Subcutaneous adipose tissue (tissue), 4 donors: ENCODE measurements around the gene CLUH. TPM values are rescaled to one million over a fixed set of nuclear protein-coding genes. Genes with fewer than 3 reads are reported as not detected.

Experiments
- total RNA-seq, 4 donors: library from RNA; depleted of rRNA; stranded (reverse); fragments of >200 nt; gene quantifications; one replicate each; pipeline ENCODE4 v1.1.0, GENCODE V29; 2016
- TF ChIP-seq, protein P1 (sequence below): fragments of 450-650 bp; IDR thresholded peaks from one replicate; pipeline ENCODE4 v1.5.1; 2016; ENCODE audit warnings: low read depth, mild to moderate bottlenecking, control low read depth, antibody characterized with exemption, moderate library complexity

The CLUH gene
- total RNA-seq, 4 donors from 2014 or later, result 34.7 to 112 (median 39.4) TPM

DNA sequence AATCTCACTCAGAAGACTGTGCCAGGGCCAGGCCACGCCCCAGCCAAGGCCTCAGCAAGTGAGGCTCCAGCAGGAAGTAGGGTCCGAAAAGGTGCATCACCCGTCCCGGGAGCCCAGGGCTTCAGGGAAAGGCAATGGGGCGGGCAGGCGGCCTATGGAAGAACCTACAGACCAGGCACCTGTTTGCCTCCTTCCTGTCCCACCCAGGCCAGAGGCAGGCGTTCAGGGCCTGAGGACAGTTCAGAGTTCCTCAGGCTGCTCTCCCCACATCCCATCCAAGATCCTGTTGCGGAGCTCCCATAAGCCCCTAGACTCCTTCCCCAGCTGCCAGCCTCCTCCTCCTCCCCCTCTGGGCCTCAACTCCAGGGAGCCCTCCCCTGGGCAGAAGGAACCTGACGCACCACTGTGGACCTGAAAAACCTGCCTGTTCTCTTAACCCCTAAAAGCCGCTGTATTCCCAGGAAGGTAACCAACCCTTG, 2.3 kb downstream of the CLUH start:
- TF ChIP-seq, protein P1, sequence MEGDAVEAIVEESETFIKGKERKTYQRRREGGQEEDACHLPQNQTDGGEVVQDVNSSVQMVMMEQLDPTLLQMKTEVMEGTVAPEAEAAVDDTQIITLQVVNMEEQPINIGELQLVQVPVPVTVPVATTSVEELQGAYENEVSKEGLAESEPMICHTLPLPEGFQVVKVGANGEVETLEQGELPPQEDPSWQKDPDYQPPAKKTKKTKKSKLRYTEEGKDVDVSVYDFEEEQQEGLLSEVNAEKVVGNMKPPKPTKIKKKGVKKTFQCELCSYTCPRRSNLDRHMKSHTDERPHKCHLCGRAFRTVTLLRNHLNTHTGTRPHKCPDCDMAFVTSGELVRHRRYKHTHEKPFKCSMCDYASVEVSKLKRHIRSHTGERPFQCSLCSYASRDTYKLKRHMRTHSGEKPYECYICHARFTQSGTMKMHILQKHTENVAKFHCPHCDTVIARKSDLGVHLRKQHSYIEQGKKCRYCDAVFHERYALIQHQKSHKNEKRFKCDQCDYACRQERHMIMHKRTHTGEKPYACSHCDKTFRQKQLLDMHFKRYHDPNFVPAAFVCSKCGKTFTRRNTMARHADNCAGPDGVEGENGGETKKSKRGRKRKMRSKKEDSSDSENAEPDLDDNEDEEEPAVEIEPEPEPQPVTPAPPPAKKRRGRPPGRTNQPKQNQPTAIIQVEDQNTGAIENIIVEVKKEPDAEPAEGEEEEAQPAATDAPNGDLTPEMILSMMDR, result no peak

DNA sequence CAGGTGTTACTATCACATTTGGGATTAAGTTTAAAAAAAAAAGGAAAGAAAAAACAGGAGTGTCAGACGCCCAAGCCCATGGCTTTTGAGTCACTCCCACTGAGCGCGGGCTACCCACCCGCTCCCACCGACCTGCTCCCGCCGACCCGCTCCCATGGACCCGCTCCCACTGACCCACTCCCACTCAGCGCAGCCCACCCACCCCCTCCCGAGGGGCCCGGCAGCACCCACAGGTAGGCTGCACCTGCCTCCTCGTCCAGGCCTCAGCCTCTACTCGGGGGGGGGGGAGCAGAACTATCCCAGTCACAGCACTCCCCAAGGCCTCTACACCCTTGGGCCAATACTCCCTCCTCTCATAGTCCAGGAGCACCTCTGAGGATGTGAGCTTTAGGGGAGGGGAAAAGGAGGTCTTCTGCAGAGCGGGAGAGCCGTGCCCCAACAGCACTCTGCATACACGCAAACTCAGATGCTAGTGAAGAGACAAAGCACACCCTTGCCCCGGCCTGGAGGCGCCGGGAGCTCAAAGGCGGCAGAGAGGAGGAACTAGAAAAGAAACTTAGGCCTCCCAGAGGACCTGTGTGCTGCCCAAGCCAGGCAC, 2.9 kb downstream of the CLUH start:
- TF ChIP-seq, protein P1, result no peak

DNA sequence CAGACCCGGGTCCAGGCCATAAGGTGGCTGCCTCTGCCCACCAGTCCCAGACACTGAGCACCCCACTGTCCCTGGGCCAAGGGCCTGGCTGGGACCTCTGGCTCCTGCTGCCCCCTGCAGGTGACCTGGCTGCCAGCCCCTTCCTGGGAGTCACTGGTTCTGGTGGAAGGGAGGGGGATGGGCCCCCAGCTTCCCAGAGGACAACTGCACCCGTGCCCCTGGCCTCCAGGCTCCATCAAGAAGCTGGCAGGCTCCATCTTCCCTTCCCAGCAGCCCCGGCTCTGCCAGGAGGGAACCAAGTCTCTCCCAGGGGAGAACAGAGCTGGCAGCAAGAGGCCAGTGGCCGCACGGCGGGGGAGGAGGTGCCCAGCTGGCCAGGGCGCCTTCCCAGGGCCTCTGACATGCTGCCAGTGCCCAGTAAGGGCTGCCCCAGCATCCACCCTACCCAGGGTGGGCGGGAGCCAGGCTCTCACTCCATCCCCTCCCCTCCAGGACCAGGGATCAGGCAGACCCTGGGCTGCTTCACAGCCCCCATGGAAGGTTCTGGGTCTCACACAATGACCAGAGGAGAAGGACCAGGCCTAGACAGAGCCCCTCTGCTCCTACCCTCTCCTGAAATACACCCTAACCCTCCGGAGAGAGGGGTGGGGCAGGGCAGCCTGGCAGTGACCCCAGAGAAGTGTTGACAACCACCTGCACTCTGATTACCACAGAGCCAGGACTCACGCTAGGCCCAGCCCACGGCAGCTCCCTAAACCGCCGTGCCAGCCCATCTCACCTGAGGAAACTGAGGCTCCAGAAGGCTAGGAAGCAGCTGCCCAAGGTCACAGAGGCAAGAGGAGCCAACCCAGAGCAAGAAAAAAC, 3.6 kb downstream of the CLUH start:
- TF ChIP-seq, protein P1, result no peak

DNA sequence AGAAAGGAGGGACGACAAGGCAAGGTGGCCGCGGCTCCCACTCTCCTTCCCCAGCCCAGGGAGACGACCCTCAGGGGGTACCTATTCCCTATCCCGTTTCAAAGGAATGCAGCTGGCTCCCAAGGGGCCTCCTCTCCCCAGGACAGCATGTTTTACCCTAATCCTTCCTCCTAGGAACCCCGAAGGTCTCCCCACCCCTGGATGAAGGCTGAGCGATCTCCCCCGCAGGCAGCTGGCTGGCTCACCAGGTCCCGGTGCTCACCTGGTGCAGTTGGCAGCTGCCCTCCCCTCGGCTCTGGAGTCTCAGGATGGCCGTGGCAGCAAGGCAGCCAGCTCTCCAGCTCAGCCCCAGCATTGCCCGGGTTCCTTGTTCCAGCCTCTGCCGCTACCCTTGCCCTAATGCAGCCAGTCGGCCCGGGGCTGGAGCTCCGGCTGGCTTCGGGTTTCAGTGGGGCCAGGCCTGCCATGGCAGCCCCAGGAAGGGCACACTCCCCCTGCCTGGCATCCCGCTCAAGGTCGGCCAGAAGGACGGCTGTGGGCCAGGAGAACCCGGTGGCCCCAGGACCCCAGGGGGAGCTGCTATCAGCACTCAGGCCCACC, 4.6 kb downstream of the CLUH start:
- TF ChIP-seq, protein P1, result no peak

DNA sequence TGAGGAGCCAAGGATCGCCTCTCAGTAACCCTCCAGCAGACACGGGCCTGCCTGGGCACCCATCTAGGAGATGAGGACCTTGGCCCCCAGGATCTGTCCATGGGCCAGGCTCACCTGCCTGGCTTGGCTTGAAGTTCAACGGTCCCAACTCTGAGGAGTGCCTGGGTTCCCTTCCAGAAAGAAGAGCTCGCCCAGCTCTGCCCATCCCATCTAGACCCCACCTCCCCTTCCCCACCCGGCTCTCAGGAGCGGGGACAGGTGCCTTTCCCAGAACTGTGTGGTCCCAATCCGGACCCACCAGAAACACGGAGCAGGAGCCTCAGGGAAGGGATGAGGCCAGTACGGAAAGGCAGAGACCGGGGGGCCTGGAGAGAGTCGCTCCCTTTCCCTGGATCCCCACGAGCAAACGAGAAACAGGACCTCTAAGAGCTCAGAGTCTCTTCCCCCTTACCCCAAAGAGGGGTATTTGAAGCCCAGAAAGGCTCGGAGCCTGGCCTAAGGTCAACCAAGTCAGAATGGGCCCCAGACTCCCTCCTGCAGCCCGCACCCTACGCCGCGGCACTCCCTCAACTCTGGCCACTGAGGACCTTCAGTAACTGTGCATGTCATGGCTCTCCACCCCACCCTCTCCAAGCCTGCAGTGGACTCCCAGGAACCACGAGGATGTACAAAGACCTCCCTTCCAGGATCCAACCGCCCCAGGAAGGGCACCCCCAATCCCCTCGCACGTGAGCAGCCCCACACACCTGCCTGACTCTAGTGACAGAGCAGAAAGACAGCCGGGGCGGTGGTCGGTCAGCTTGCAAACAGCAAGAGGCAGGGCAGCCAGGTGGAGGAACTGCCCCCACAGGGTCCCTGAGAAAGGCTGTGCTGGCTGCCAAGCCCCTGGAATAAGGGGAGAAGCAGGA, 5.4 kb downstream of the CLUH start:
- TF ChIP-seq, protein P1, result no peak

DNA sequence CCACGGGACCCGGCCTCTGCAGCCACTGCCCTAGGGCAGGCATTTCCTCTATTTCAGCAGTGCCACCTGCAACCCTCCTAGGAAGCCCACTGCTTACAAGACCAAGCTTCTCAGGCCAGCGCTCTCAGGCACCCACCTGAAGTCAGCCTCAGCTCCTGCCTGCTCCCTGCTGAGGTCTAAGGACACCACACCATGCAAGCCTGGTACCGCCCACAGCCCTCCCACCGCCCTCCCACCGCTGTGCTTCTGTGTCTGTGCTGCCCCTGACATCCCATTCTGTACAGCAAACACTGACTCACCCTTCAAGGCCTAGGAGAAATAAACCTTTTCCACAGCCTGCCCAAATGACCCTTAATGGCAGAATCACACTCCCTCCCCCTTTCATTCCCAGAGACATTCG, 6.3 kb downstream of the CLUH start:
- TF ChIP-seq, protein P1, result no peak
